HFF-Myc (cell line): ENCODE results near the gene TTYH2.

Source experiments
- DNase-seq: peaks from one replicate; pipeline ENCODE4 v3.0.0-alpha.2; 2011; ENCODE audit warnings: low read depth; ENCODE audit errors: extremely low read depth
- H3K4me3 ChIP-seq: replicated peaks from 2 replicates; pipeline ENCODE4 v1.5.1; 2011; ENCODE audit warnings: low read depth, mild to moderate bottlenecking, control low read depth, low read length
- CTCF ChIP-seq: IDR thresholded peaks from 2 replicates; pipeline ENCODE4 v1.5.1; 2012; ENCODE audit warnings: mild to moderate bottlenecking, low read depth, low read length, control low read depth; ENCODE audit errors: missing control alignments

The TTYH2 gene

GRCh38 chr17:74282587-74283370 lies 69.4 kb downstream of the TTYH2 start:
- H3K4me3 ChIP-seq = no peak overlapping the region
- no peak for DNase-seq
- no peak for TF ChIP-seq CTCF

- no peak for DNase-seq
- TF ChIP-seq CTCF = no peak
- H3K4me3 ChIP-seq = no peak overlapping the region
These were observed 70.0 kb downstream of the TTYH2 start for GRCh38 chr17:74283371-74283673.

- TF ChIP-seq CTCF = no peak
- H3K4me3 ChIP-seq = no peak overlapping the region
- DNase-seq = no peak
These were observed 73.7 kb downstream of the TTYH2 start for GRCh38 chr17:74287031-74287602.

- no peak overlapping the region for H3K4me3 ChIP-seq
- no peak for DNase-seq
- no peak for TF ChIP-seq CTCF
These were observed 75.4 kb downstream of the TTYH2 start for GRCh38 chr17:74288785-74289184.

GRCh38 chr17:74289688-74290087 lies 76.3 kb downstream of the TTYH2 start:
- DNase-seq = no peak
- TF ChIP-seq CTCF = no peak
- no peak overlapping the region for H3K4me3 ChIP-seq

- no peak for TF ChIP-seq CTCF
- no peak overlapping the region for H3K4me3 ChIP-seq
- no peak for DNase-seq
These were observed 77.0 kb downstream of the TTYH2 start for GRCh38 chr17:74290340-74290739.
